ENCODE data around the gene KRTAP4-7. TPM values are rescaled to one million over a fixed set of nuclear protein-coding genes. Genes with fewer than 3 reads are reported as not detected.
"Not testable (repeated sequence)": the region's sequence is repeated elsewhere in the genome, so short reads cannot be mapped to it uniquely, and the experiment has no call there.

Gene KRTAP4-7
- total RNA-seq, result not detected

DNA sequence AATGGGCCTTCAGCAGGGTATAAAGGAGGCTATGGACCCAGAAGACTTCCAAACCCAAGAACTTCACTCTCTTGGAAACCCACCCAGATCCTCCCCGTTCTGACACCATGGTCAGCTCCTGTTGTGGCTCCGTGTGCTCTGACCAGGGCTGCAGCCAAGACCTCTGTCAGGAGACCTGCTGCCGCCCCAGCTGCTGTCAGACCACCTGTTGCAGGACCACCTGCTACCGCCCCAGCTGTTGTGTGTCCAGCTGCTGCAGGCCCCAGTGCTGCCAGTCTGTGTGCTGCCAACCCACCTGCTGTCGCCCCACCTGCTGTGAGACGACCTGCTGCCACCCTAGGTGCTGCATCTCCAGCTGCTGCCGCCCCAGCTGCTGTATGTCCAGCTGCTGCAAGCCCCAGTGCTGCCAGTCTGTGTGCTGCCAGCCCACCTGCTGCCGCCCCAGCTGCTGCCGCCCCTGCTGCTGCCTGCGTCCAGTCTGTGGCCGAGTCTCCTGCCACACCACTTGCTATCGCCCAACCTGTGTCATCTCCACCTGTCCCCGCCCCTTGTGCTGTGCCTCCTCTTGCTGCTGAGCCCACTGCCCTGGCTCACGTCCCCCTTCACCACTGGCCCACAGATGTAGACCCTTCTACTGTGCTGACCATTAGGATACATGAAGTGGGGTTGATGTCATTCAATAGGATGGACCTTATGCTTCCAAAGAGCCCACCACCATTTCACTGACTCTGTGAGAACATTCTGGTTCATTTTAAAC is at the start of gene KRTAP4-7:
Gene KRTAP4-7, plus strand, starts transcription at position 51 of the 757 bp plus-strand sequence. Its CDS starts 57 bp downstream, at position 108.
- H3K27me3 ChIP-seq, H3K9me3 ChIP-seq, DNase-seq, H3K4me3 ChIP-seq, H3K27ac ChIP-seq, H3K36me3 ChIP-seq, H3K4me1 ChIP-seq: not testable (repeated sequence)

- H3K4me3 ChIP-seq, H3K27me3 ChIP-seq, H3K27ac ChIP-seq, H3K9me3 ChIP-seq, DNase-seq, H3K36me3 ChIP-seq, H3K4me1 ChIP-seq: not testable (repeated sequence)
These were observed 49.5 kb upstream of the KRTAP4-7 start, which contains the start of gene KRTAP1-3 for GRCh38 chr17:41034346-41034935. Gene KRTAP1-3, minus strand, starts transcription at chr17:41034874. Its CDS starts 53 bp downstream, at chr17:41034821.

- H3K27me3 ChIP-seq, result no peaks in the 10 kb centered on the region
- TF ChIP-seq POLR2A (IDR thresholded peaks at IDR 0.05), result no peak
- TF ChIP-seq, protein P1, sequence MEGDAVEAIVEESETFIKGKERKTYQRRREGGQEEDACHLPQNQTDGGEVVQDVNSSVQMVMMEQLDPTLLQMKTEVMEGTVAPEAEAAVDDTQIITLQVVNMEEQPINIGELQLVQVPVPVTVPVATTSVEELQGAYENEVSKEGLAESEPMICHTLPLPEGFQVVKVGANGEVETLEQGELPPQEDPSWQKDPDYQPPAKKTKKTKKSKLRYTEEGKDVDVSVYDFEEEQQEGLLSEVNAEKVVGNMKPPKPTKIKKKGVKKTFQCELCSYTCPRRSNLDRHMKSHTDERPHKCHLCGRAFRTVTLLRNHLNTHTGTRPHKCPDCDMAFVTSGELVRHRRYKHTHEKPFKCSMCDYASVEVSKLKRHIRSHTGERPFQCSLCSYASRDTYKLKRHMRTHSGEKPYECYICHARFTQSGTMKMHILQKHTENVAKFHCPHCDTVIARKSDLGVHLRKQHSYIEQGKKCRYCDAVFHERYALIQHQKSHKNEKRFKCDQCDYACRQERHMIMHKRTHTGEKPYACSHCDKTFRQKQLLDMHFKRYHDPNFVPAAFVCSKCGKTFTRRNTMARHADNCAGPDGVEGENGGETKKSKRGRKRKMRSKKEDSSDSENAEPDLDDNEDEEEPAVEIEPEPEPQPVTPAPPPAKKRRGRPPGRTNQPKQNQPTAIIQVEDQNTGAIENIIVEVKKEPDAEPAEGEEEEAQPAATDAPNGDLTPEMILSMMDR (IDR thresholded peaks at IDR 0.05), result no peak
- H3K9me3 ChIP-seq, result no peaks in the 10 kb centered on the region
- no peak for DNase-seq
- H3K27ac ChIP-seq, result no peak overlapping the region
- H3K36me3 ChIP-seq, result no peaks in the 10 kb centered on the region
- H3K4me3 ChIP-seq, result no peak overlapping the region
- no peaks in the 10 kb centered on the region for H3K4me1 ChIP-seq
These were observed 46.0 kb upstream of the KRTAP4-7 start for GRCh38 chr17:41037853-41038350.

DNA sequence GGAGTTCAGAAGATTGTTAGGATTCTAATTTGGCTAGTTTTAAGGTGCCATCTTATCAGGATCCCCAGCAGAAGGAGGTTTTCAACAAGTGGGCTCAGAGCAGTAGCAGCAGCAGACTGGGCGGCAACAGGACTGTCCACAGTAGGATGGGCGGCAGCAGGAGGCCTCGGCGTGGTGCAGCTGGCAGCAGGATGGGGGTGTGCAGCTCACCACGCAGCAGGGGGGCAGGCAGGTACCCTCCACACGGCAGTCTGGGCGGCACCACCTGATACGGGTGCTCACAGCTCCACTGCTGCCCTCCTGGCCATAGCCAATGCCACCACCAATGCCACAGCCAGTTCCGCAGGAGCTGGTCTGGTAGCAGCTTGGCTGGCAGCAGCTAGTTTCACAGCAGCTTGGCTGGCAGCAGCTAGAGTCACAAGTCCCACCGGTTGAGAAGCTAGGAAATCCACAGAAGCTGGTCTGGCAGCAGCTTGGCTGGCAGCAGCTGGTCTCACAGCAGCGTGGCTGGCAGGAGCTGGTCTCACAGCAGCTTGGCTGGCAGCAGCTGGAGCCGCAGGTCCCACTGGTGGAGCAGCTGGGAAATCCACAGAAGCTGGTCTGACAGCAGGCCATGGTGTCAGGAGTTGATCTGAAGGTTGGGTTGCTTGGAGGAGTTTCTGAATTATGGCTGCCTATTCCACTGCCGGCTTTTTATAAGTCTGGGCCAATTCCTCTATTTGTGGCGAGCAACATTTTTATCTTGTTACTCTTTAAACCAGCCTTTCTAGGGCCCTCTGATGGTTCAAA is 43.0 kb upstream of the KRTAP4-7 start, which contains the start of gene KRTAP1-1:
Gene KRTAP1-1, minus strand, starts transcription at position 668 of the 789 bp plus-strand sequence. Its CDS starts 53 bp downstream, at position 615.
- H3K27ac ChIP-seq, H3K4me1 ChIP-seq, H3K4me3 ChIP-seq, H3K36me3 ChIP-seq, H3K9me3 ChIP-seq, DNase-seq, H3K27me3 ChIP-seq: not testable (repeated sequence)

- no peak overlapping the region for H3K27ac ChIP-seq
- no peak for DNase-seq
- no peaks in the 10 kb centered on the region for H3K36me3 ChIP-seq
- TF ChIP-seq, protein P1 (IDR thresholded peaks at IDR 0.05), result no peak
- TF ChIP-seq POLR2A (IDR thresholded peaks at IDR 0.05), result no peak
- no peaks in the 10 kb centered on the region for H3K4me1 ChIP-seq
- no peaks in the 10 kb centered on the region for H3K27me3 ChIP-seq
- no peaks in the 10 kb centered on the region for H3K9me3 ChIP-seq
- no peak overlapping the region for H3K4me3 ChIP-seq
These were observed 41.0 kb upstream of the KRTAP4-7 start for GRCh38 chr17:41042953-41043352.

DNA sequence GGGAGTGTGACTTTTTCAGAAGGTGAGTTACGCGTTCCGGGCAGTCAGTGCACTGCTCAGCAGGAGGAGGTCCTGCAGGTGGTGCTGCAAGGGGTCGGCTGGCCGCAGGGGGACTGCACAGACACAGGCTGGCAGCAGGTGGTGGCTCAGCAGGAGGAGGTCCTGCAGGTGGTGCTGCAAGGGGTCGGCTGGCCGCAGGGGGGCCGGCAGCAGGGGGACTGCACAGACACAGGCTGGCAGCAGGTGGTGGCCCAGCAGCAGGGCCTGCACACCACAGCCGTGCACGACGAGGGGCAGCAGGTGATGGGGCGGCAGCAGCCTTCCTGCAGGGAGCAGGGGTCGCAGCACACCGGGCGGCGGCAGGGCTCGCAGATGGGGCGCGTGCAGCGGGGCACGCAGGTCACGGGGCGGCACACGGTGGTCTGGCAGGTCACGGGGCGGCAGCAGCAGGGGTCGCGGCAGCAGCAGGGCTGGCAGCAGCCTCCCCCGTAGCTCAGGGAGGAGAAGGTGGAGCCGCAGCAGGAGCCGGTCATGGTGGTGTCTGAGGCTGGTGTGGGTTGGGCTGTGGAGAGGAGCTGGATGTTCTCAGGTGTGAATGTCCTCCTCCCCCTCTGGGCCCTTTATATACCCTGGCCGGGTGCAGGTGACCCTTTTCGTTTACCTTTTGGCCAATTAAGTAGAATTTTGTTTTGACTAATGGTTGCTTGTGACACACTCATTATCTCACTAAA is 37.0 kb upstream of the KRTAP4-7 start, which contains the start of gene KRTAP2-1:
Gene KRTAP2-1, minus strand, starts transcription at position 582 of the 731 bp plus-strand sequence. Its CDS starts 49 bp downstream, at position 533.
- not testable (repeated sequence) for H3K4me3 ChIP-seq, H3K36me3 ChIP-seq, H3K4me1 ChIP-seq, H3K27me3 ChIP-seq, H3K27ac ChIP-seq, H3K9me3 ChIP-seq, DNase-seq

GRCh38 chr17:41048441-41048840 is 35.5 kb upstream of the KRTAP4-7 start:
- no peaks in the 10 kb centered on the region for H3K4me1 ChIP-seq
- no peak overlapping the region for H3K27ac ChIP-seq
- H3K36me3 ChIP-seq, result no peaks in the 10 kb centered on the region
- H3K9me3 ChIP-seq, result no peaks in the 10 kb centered on the region
- no peak for DNase-seq
- H3K4me3 ChIP-seq, result no peak overlapping the region
- peaks cover 0 to 6% of the 10 kb centered on the region in 2 donors for H3K27me3 ChIP-seq
- TF ChIP-seq POLR2A (IDR thresholded peaks at IDR 0.05), result no peak
- TF ChIP-seq, protein P1 (IDR thresholded peaks at IDR 0.05), result no peak
